GM12872 (cell line): ENCODE measurements around the gene TNFRSF6B.

Experiments used
- CTCF ChIP-seq: IDR thresholded peaks from 3 replicates; pipeline ENCODE4 v1.5.1; 2011; ENCODE audit warnings: low read depth, mild to moderate bottlenecking, low read length, moderate library complexity; ENCODE audit not compliant: insufficient read depth

Gene TNFRSF6B

GRCh38 chr20:63693733-63694583 lies 2.5 kb upstream of the TNFRSF6B start:
- no peak for TF ChIP-seq CTCF

- TF ChIP-seq CTCF = no peak
Observed at GRCh38 chr20:63694584-63695423, 1.6 kb upstream of the TNFRSF6B start.

- no peak for TF ChIP-seq CTCF
Observed at GRCh38 chr20:63695424-63696305, 787 bp upstream of the TNFRSF6B start.

GRCh38 chr20:63696306-63696627 lies 185 bp upstream of the TNFRSF6B start:
- TF ChIP-seq CTCF = no peak

- TF ChIP-seq CTCF = no peak
Observed at GRCh38 chr20:63697357-63697867, 960 bp downstream of the TNFRSF6B start.

GRCh38 chr20:63697868-63698545 lies 1.6 kb downstream of the TNFRSF6B start:
- TF ChIP-seq CTCF = no peak
